ENCODE results near the gene WDPCP. TPM values are rescaled to one million over a fixed set of nuclear protein-coding genes. Genes with fewer than 3 reads are reported as not detected.

Gene WDPCP
- total and polyA plus RNA-seq, 12 donors: 2.7 to 14.6 (median 9.3) TPM

DNA sequence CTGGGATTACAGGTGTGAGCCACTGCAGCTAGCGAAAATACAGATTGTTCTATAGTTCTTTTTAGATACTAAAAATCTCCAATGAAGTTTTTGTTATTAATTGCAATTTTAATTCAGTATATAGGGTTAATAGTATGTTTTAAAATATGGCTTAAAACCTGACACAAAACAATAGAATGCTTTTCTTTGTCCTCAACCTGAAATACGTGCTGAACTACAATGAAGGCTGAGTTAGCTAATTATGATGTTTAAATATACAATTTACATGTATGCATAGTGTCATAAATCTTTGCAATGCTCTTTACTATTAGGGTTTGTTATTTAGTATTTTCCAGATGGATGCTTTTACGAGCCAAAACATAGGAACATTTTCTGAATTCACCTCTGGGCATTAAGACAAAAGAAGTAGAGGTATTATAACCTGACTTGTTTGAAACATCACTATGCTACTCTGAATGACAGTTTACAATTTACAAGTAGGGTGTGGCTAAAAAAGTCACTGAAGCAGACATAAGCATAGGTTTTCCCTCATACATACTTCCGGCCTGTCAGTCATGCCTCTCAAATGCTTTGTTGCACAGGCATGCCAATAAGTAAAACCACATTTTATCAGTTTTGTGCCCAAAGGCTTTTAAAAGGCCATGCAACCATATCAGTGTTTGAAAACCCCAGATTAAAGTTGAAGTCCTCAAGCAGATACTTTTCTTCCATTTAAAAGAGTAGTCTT, 369.3 kb downstream of the WDPCP start:
- intact Hi-C loops (cut with DNase I): no loop called here
- no peaks in the 10 kb centered on the region for H3K27me3 ChIP-seq
- WGBS, 4 donors: 90 to 97% (median 93%) methylated on average over 4 of the region's 4 CpGs

DNA sequence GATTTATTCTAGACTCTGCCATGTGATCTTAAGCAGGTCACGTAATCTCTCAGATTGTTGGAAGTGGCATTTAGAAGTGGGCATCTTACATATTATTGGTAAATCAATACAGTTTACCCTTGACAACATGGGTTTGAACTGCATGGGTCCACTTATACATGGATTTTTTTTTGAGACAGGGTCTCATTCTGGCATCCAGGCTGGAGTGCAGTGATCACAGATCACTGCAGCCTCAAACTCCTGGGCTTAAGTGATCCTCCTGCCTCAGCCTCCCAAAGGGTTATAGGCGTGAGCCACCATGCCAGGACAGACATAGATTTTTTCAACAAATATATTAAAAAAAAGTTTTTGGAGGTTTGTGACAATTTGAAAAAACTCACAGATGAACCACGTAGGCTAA, 393.0 kb downstream of the WDPCP start:
- intact Hi-C loops (cut with DNase I): no loop called here
- H3K9me3 ChIP-seq (replicated peaks in 1 of 3): no peaks in the 10 kb centered on the region
- DNase-seq: no peak
- H3K4me1 ChIP-seq (replicated peaks in 1 of 2): no peaks in the 10 kb centered on the region
- no peaks in the 10 kb centered on the region for H3K27me3 ChIP-seq
- WGBS, 4 donors: 94 to 98% (median 96%) methylated on average over 3 of the region's 3 CpGs
- H3K27ac ChIP-seq: no peak overlapping the region
- H3K4me3 ChIP-seq: no peak overlapping the region
- no peaks in the 10 kb centered on the region for H3K36me3 ChIP-seq (replicated peaks in 1 of 2)
- TF ChIP-seq, protein P1, sequence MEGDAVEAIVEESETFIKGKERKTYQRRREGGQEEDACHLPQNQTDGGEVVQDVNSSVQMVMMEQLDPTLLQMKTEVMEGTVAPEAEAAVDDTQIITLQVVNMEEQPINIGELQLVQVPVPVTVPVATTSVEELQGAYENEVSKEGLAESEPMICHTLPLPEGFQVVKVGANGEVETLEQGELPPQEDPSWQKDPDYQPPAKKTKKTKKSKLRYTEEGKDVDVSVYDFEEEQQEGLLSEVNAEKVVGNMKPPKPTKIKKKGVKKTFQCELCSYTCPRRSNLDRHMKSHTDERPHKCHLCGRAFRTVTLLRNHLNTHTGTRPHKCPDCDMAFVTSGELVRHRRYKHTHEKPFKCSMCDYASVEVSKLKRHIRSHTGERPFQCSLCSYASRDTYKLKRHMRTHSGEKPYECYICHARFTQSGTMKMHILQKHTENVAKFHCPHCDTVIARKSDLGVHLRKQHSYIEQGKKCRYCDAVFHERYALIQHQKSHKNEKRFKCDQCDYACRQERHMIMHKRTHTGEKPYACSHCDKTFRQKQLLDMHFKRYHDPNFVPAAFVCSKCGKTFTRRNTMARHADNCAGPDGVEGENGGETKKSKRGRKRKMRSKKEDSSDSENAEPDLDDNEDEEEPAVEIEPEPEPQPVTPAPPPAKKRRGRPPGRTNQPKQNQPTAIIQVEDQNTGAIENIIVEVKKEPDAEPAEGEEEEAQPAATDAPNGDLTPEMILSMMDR (IDR thresholded peaks at IDR 0.05): no peak
- TF ChIP-seq POLR2A (IDR thresholded peaks at IDR 0.05): no peak

More for the DNA sequence above, 369.3 kb downstream of the WDPCP start:
- no peaks in the 10 kb centered on the region for H3K9me3 ChIP-seq (replicated peaks in 1 of 3)
- TF ChIP-seq, protein P1 (IDR thresholded peaks at IDR 0.05): no peak
- no peak for TF ChIP-seq POLR2A (IDR thresholded peaks at IDR 0.05)
- no peak for DNase-seq
- H3K27ac ChIP-seq: no peak overlapping the region
- H3K36me3 ChIP-seq (replicated peaks in 1 of 2): no peaks in the 10 kb centered on the region
- no peaks in the 10 kb centered on the region for H3K4me1 ChIP-seq (replicated peaks in 1 of 2)
- no peak overlapping the region for H3K4me3 ChIP-seq

DNA sequence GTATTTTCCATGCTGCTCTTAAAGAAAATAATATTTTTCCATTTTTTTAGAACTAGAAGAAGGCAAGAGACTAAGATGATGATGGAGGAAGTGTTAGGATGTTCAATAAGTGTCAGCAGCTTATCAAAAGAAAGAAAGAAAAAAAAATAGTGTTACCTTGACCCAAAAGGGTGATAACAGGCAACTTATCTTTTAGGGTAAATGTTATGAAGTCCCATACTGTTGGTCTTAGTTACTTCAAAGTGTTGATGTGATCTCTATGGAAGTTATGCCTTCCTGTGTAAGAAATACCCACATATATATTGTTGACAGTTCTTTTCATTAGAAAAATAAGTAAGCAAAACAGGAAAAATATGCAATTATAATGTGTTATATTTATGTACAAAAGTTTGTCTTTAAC, 394.1 kb downstream of the WDPCP start:
- TF ChIP-seq, protein P1 (IDR thresholded peaks at IDR 0.05): no peak
- no peak for TF ChIP-seq POLR2A (IDR thresholded peaks at IDR 0.05)
- H3K4me1 ChIP-seq (replicated peaks in 1 of 2): no peaks in the 10 kb centered on the region
- H3K36me3 ChIP-seq (replicated peaks in 1 of 2): no peaks in the 10 kb centered on the region
- no peak for DNase-seq
- H3K27ac ChIP-seq: no peak overlapping the region
- intact Hi-C loops (cut with DNase I): no loop called here
- no peaks in the 10 kb centered on the region for H3K9me3 ChIP-seq (replicated peaks in 1 of 3)
- H3K27me3 ChIP-seq: no peaks in the 10 kb centered on the region
- H3K4me3 ChIP-seq: no peak overlapping the region

DNA sequence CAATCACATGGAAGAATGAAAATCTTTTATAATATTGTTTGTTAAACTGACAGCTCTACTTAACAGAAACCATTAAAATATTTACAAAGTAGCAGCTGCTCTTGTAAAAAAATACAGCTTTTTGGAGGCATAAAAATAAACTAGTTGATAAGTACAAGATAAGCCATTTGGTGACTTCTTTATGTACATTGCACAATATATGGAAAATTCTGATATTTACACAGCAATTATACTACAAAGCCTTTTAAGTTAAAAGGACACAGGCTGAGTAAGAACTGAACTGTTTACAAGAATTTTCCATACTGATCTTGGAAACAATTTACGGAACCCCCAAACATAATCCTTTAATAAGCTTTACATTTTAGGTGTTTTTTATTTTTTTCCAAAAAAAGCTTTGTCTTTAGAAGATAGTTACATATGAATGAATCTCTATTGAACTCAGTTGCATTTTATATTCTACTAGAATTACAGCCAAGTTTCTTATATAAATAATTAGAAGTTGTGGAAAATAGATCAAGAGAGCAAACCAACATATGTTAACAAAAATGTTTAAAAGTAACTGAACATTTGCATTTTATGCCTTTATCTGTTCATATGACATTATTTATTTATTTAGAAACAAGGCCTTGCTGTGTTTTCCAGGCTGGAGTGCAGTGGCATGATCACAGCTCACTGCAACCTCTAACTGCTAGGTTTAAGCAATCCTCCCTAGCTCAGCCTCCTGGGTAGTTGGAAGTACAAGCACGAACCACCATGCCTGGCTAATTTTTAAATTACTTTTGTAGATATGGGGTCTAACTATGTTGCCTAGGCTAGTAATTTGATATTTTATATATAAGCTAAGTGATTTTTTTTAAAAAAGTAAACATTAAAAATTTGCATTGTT, 395.1 kb downstream of the WDPCP start:
- TF ChIP-seq, protein P1 (IDR thresholded peaks at IDR 0.05): no peak
- TF ChIP-seq POLR2A (IDR thresholded peaks at IDR 0.05): no peak
- Histone ChIP-seq H3K27me3 (no peaks in the 10 kb centered on the region), H3K9me3 (replicated peaks in 1 of 3) (no peaks in the 10 kb centered on the region), H3K36me3 (replicated peaks in 1 of 2) (no peaks in the 10 kb centered on the region), H3K4me3 (no peak overlapping the region), H3K4me1 (replicated peaks in 1 of 2) (no peaks in the 10 kb centered on the region), H3K27ac (no peak overlapping the region)
- WGBS, 4 donors: 92 to 97% (median 94%) methylated on average over 2 of the region's 2 CpGs
- no peak for DNase-seq
- intact Hi-C loops (cut with DNase I): no loop called here
